HFF-Myc (cell line): Measurements from ENCODE around the gene HAPLN1.

Experiments
- DNase-seq: peaks from one replicate; pipeline ENCODE4 v3.0.0-alpha.2; 2011; ENCODE audit warnings: low read depth; ENCODE audit errors: extremely low read depth
- H3K4me3 ChIP-seq: replicated peaks from 2 replicates; pipeline ENCODE4 v1.5.1; 2011; ENCODE audit warnings: low read depth, mild to moderate bottlenecking, control low read depth, low read length
- TF ChIP-seq, protein P1 (sequence below): IDR thresholded peaks from 2 replicates; pipeline ENCODE4 v1.5.1; 2012; ENCODE audit warnings: mild to moderate bottlenecking, low read depth, low read length, control low read depth; ENCODE audit errors: missing control alignments

Gene HAPLN1

DNA sequence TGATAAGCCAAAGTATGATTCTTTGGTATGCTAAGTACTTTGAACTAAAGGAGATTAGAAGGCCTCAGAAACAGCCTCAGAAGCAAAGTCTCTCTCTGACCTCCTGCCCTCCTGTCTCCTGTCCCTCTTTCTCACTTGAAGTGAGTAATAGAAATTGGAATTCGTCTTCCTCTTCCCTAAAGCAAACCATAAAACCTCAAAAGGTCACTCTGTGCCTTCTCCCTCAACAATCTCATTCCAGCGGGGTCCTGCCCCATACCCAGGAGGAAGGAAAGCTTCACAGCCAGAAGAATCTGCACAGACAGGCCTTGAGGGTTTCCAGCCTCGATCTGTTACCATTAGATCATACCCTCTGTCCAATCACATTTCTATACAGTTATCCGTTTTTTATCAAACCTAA, 87.8 kb downstream of the HAPLN1 start:
- TF ChIP-seq, protein P1, sequence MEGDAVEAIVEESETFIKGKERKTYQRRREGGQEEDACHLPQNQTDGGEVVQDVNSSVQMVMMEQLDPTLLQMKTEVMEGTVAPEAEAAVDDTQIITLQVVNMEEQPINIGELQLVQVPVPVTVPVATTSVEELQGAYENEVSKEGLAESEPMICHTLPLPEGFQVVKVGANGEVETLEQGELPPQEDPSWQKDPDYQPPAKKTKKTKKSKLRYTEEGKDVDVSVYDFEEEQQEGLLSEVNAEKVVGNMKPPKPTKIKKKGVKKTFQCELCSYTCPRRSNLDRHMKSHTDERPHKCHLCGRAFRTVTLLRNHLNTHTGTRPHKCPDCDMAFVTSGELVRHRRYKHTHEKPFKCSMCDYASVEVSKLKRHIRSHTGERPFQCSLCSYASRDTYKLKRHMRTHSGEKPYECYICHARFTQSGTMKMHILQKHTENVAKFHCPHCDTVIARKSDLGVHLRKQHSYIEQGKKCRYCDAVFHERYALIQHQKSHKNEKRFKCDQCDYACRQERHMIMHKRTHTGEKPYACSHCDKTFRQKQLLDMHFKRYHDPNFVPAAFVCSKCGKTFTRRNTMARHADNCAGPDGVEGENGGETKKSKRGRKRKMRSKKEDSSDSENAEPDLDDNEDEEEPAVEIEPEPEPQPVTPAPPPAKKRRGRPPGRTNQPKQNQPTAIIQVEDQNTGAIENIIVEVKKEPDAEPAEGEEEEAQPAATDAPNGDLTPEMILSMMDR = no peak
- no peak overlapping the region for H3K4me3 ChIP-seq
- DNase-seq = peak; percentile 22

DNA sequence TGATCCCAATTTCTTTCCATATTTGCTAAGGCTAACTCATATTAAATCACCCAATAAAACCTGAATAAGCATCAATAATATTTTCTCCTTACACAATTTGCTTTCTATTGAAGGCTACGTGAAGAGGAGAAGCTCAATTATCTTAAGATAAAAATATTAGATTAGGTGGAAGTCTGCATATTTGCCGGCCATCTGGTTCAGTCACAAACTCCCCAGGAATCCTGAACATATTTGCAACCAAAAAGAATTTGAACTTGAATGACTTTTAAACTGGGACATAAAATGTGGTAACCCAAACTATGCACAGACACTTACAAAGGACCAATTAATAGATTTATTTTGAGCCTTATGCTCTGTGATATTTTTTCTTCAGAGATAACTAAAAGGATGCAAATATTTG, 92.3 kb downstream of the HAPLN1 start:
- H3K4me3 ChIP-seq = no peak overlapping the region
- DNase-seq = no peak
- TF ChIP-seq, protein P1 = no peak

DNA sequence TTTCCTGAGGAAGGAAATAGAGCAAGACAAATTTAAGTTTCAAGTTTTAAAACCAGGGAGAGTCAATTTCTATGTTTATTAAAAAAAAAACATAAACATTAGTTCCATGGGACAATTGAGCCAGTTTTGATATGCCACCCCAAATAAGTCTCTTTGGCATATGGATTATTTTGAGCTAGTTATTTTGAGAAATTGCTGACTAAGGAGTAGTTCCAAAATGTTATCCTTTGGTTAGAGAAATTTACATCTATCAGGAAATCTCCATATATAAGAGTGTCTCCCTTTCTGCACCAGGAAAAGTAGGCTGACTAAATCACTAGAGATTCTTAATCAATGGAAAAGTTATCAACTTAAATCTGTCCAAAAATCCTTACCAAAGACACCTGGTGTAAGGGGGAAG, 105.8 kb downstream of the HAPLN1 start:
- TF ChIP-seq, protein P1 = no peak
- H3K4me3 ChIP-seq = no peak overlapping the region
- no peak for DNase-seq

DNA sequence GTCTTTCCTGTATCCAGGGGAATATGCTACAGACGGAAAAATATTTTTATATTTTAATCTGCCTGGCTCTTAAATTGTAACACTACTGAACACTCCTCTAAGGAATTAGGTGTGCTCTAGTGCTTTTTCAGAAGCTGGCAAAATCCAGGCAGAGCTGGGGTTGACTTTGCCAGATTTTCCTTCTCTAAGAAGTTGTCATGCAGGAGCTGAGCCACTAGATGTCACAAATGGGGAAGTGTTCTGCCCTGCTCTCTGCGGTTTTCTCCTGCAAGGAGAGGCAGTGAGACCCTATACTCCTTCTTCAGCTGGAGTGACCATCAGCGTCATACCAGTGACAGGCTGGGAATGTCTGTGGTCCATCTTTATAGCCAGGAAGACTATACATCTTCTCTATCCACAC, 112.5 kb downstream of the HAPLN1 start:
- H3K4me3 ChIP-seq = no peak overlapping the region
- TF ChIP-seq, protein P1 = peak; percentile 58
- DNase-seq = peak; percentile 17

DNA sequence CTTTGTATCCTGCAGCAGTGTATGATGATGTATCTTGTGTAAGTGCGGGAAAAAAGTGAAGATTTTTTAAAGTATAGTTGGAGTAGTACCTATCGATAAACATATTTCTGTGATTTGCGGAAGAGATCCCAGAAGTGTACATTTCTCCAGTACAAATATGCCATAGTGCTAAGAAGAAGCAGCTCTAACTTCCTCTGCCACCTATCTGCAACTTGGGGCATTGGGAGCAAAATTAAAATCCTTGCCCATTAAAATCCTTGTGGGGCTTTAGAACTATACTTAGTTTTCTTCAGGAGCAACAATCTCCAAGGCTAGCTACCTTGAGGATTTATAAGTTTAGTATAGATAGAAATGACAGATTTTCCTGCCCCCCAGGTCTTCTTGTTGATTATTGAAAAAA, 125.4 kb downstream of the HAPLN1 start:
- DNase-seq = no peak
- TF ChIP-seq, protein P1 = no peak
- no peak overlapping the region for H3K4me3 ChIP-seq

DNA sequence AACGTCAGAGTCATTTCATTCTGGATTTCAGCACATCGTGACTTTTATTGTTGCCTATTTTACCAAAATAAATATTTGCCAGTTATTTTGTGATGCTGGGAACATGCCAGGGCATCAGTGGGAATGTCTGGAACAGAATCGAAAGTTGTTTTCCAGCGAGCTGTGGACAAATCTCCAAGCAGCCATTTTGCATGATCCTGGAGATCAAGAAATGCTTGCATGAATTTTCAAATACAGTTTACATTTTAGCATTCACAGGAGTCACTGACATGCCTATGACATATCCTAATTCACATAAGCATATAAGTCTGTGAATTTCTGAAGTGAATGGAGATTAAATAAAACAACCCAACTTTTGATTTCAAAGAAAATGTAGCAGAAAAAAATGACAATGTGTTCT, 129.7 kb downstream of the HAPLN1 start:
- TF ChIP-seq, protein P1 = no peak
- no peak overlapping the region for H3K4me3 ChIP-seq
- no peak for DNase-seq

DNA sequence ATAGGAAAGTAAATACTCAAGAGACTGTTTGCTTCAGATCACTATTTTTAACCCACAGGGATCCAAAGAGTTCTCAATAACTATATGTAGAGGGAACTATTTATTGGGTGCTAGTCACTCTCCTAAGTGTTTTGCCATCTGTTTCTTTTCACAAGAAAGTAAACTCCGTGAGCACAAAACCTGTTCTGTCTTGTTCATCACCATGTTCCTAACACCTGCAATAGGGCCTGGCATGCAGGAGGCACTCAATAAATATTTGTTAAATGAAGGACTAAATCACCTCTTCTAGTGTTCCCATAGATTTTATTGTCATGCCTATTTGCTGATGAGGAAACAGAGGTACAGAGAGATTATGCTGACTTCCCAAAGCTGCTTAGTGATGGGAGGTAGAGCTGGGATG, 130.9 kb downstream of the HAPLN1 start:
- H3K4me3 ChIP-seq = no peak overlapping the region
- TF ChIP-seq, protein P1 = no peak
- DNase-seq = no peak
